HG03060 (cell line): ENCODE measurements around the gene SNRPA.

ENCODE experiments used
- ATAC-seq: cut with Tn5 transposase; IDR thresholded peaks from one replicate; pipeline ENCODE4 v1.9.1; 2021; ENCODE audit warnings: low read depth, moderate number of reproducible peaks; ENCODE audit not compliant: unreplicated experiment

The SNRPA gene

DNA sequence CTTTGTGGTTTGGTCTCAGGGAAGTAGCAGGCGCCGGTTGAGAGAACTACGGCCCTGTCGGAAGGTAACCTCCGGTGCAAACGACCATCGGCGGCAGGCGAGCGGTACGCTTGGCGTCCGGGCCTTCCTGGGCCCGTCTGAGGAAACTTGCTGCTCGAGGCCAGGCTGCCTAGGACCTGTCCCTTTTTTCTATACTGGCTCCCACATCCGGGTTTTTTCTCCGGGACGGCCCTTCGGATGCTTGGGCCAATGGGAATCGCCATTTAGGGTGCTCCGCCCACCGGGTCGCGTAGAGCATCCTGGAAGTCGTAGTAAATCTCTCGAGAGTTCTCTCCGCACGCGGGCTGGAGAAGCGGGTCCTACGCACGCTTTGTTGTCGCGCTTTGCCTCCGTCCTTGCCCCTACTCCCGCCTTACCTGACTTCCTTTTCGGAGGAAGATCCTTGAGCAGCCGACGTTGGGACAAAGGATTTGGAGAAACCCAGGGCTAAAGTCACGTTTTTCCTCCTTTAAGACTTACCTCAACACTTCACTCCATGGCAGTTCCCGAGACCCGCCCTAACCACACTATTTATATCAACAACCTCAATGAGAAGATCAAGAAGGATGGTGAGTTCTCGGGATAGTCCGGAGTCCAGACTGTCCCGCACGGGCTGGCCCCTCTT is at the start of gene SNRPA:
TSS of gene SNRPA (plus strand) at position 330 of the 664 bp plus-strand sequence. CDS start at position 536, 206 bp downstream.
- ATAC-seq, result peak; percentile 40

DNA sequence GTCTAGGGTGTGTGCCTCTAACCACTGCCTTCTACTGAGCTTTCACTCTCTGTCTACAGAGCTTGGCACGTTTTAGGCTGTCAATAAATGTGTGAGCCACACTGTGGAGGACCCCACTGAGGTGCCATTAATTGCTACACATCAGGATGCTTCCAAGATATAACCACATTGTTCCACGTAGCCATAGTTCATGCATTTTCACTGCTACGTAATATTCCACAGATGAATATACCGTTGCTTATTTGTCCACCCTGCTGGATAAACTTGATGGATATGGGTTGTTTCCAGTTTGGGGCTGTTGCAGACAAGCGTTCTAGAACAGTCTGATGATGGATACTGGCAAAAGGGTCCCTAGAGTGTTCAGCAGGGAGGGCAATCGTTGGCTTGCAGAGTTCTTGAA is 49.2 kb upstream of the SNRPA start:
- no peak for ATAC-seq

- no peak for ATAC-seq
Measured at GRCh38 chr19:40702337-40703012, 48.5 kb upstream of the SNRPA start.

DNA sequence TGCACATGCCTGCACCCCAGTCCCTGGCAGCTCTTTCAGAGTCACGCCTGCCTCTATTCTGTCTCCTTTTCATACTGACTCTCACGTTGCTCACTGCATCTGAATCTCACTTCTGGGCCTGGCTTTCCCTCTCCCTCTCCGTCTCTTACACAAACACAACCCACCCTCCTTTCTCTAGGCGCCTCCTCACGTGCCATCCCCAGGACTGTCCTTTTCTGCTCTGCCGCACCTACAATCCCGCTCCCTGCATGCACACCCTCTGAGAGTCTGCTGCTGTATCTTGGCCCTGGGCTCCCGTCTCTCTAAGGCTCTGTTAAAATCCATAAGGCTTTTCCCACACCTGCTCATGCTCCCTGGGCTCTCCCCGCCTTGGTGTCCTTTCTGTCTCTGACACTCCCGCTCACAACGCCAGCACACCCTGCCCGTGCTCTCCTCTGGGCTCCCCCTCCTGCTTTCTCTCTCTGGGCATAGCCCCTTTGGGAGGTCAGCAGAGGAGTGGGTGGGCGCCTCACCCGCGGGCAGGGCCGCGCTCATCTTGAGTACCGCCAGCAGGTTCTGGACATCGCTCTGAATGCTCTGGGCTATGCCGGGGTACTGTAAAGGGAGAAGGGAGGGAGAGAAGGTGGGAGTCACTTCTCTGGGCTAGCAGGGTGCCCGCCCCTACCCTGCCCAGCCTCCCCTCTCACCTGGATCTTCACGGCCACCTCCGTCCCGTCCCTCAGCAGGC is 47.8 kb upstream of the SNRPA start:
- ATAC-seq, result no peak

DNA sequence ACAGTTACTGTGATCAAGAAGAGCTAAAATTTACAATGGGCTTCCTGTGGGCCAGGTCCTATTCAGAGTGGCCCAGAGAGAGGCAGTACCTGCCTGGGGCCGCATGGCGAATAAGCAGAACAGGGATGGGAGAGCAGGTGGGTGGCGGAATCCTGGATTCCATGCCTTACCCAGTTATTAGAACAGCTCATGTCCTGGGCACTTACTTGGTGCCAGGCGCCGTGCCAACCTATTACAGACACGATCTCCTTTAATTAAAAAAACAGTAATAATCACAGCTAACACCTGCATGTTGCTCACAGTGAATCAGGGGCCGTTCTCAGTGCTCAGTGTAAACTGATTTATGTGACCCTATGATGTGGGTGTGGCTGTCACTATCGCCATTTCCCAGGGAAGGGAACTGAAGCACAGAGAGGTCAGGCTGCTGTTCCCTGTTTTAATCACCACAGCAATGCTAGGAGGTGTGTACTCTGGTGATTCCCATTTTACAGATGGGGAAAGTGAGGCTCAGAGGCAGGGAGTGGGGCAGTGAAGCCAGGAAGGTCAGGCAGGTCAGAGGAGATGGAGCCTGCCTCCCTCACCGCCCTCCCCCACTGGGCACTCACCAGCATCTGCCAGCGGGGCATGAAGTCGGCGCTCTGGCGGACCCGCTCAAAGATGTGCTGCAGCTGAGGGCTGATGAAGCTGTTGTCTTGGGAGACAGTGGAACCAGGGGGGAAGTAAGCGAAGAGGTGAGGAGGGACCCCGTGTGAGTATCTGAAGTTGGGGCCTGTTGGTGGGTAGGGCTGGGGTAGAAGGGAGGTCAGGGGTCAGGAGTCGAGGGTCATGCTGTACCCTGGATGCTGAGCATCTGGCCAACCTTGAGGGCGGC is 46.3 kb upstream of the SNRPA start:
- ATAC-seq, result no peak

GRCh38 chr19:40705362-40705651 is 45.7 kb upstream of the SNRPA start:
- ATAC-seq, result no peak

- no peak for ATAC-seq
Measured at GRCh38 chr19:40705950-40706619, 44.9 kb upstream of the SNRPA start.

- ATAC-seq, result no peak
Measured at GRCh38 chr19:40707615-40708014, 43.4 kb upstream of the SNRPA start.

DNA sequence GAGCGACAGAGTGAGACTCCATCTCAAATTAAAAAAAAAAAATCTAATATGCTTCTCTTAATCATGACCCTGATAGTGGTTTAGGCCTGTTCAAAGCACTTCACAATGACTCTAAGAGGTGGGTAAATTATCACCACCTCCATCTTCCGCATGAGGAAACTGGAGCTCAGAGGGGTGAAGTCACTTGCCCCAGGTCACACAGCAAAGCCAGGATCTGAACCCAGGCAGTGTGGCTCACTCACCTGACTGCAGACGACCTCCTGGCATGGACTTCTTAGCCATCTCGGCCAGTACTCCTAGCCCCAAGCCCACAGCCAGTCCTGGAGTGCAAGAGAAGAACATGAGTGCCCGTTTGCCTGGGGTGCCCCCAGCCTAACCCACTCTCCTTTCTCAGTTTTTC is 41.2 kb upstream of the SNRPA start:
- ATAC-seq, result no peak

DNA sequence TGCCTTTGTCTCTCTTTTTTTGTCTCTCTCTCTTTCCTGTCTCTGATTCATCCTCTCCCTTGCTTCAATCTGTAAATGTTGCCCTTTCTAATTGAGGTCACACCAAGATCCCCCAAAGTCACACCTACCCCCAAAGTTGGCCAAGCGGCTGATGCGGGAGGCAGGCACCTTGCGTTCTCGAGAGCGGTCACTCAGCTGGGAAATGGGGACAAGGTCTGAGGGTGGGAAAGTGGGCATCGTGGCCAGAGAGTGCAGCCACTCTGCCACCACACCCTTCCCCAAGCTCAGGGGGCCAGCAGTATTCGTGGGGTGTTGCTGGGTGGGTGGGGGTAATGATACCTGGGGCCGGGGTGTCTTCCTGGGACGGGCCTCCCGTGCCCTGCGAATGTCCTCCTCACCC is 37.1 kb upstream of the SNRPA start:
- ATAC-seq, result no peak

DNA sequence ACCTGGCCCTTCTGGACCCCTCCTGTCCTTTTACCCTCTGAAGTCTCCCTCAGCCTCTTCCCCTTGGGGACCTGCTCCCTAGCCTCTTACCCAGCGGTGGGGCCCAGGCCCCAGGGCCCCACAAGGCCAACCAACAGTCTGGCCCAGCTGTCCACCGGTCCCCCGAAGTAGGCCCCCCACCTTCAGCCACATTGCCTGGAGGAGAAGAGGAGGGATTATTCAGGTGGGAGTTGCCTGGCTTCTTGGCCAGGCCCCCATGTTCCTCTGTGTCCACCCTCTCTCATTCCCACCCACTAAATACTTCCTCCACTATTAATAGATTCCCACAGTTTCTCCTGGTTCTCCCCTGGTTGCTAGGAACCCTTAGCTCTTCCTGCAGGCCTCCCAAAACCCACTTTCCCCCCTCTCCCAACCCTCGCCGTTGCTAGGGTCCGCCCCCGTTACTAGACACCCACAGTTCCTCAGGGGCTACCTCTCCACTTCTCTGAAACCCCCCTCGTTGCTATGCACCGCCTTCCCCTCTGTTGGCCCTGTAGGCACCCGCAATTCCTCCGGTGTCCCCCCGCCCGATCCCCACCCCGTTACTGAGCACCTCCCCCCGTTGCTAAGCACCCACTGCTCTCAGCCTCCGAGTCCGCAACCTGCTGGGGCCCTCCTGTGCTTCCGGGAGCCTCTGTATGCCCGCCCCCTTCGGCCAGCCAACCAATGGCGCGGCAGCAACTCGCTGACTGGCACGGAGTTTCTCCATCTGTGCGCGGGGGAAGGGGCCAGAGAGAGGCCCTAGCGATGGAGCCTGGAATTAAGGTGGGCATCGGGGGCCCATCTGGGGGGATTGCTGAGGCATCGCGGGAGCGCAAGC is 36.3 kb upstream of the SNRPA start:
- no peak for ATAC-seq

DNA sequence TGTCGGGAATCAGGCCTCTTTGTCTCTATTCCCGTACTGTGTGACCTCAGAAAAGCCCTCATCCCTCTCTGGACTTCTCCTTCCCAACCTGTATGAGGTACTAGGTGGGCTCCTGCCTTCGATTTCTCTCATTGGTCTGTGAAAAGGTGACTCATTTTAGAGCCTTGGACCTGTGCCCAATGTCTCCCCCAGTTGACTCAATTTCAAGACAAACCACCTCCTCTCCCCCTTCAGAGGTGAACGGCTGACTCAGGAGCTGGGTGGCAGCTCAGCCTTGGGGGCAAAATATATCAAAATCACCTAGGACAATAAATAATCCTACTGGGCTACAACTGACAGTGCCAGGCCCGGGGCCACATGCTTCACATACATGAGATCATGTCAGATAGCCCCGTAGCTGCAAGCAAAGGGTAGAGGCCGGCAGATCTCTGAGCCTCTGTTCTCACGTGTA is 34.9 kb upstream of the SNRPA start:
- no peak for ATAC-seq

- ATAC-seq, result peak; percentile 54
Measured at GRCh38 chr19:40716482-40717324, 34.3 kb upstream of the SNRPA start, which contains the start of the genes COQ8B and ITPKC. TSS of gene COQ8B (minus strand) at chr19:40716886. CDS start at chr19:40714632, 2,254 bp downstream. TSS of gene ITPKC (plus strand) at chr19:40717112. CDS start at chr19:40717136, 24 bp downstream.

- ATAC-seq, result no peak
Measured at GRCh38 chr19:40717325-40717879, 33.6 kb upstream of the SNRPA start.

GRCh38 chr19:40717880-40718773 is 32.9 kb upstream of the SNRPA start:
- no peak for ATAC-seq

DNA sequence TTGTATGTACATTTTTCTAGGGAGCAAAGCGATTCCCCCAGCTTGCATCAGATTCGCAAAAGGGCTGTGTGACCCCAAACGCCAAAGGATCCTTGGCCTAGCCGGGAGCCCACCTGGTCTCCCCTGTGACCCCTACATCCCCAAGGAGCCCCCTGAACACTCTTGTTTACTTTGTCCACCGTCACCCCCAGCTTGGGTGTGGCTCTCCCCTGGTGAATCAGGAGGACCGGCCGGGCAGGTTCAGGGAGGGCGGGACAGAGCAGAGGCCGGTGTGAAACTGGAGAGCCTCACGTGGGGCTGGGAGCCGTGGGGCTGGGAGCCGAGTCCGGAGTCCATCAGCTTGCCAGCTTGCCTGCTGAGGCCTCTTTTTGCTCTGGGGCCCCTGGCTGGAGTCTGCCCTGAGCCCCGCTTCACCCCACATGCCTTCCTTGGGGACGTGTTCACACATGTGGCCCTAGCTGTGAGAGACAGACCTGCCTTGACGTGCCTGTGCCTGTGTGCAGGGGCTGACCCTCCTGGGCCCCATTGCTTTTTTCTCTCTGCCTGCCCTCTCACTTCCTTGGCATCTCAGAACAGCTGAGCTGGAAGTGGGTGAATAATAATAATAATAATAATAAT is 32.1 kb upstream of the SNRPA start:
- ATAC-seq, result no peak
